NAMALWA (cell line): Measurements from ENCODE around the gene S100A16.
A peak's percentile ranks its signal among the peaks of the same experiment; 100 is the strongest.
"Not testable (repeated sequence)": the region's sequence is repeated elsewhere in the genome, so short reads cannot be mapped to it uniquely, and the experiment has no call there.

Experiments
- DNase-seq: peaks from one replicate; pipeline ENCODE4 v3.0.0-alpha.2; 2015; ENCODE audit warnings: low spot score

The S100A16 gene

GRCh38 chr1:153615406-153615805 lies 2.5 kb upstream of the S100A16 start:
- no peak for DNase-seq

DNA sequence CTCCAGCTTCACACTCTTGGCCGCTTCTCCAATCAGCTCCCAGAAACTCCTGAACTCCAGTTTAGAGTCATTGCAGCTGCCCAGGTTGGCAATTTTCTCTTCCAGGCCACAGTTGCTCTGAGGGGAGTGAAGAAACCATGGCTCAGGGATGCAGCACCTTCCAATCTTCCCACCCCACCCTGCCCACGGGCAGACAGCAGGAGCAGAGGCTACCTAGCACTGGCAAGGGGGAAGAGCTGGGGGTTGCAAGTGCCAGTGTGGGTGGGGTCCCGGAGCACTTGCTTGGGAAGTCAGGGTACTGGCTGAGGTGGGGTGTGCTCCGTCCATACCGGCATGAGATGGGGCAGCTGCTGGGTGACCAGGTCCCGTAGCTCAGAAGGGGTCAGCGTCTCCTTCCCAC lies 2.0 kb upstream of the S100A16 start:
- no peak for DNase-seq

GRCh38 chr1:153614189-153614900 lies 1.4 kb upstream of the S100A16 start:
- DNase-seq: no peak

GRCh38 chr1:153613406-153613805 lies 469 bp upstream of the S100A16 start:
- no peak for DNase-seq

- DNase-seq: no peak
Measured at GRCh38 chr1:153612111-153612754, 704 bp downstream of the S100A16 start.

GRCh38 chr1:153611356-153611755 lies 1.6 kb downstream of the S100A16 start:
- no peak for DNase-seq

- no peak for DNase-seq
Measured at GRCh38 chr1:153610811-153611301, 2.1 kb downstream of the S100A16 start.

- no peak for DNase-seq
Measured at GRCh38 chr1:153610334-153610733, 2.6 kb downstream of the S100A16 start.

DNA sequence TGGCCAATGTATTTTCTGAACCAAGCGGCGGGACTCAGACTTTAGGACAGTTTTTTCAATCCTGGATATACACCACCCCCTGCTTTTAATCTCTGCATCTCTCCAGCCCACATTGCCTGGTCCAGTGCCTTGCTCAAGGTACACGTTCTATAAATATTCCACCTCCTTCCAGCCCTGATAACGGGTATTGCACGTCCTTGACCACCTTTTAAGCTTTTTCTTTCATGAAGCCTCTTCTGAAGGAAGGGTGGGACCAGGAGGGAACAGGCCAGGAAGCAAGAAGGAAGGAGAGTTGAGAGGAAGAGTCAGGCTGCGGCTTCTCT lies 3.4 kb downstream of the S100A16 start:
- DNase-seq: no peak

DNA sequence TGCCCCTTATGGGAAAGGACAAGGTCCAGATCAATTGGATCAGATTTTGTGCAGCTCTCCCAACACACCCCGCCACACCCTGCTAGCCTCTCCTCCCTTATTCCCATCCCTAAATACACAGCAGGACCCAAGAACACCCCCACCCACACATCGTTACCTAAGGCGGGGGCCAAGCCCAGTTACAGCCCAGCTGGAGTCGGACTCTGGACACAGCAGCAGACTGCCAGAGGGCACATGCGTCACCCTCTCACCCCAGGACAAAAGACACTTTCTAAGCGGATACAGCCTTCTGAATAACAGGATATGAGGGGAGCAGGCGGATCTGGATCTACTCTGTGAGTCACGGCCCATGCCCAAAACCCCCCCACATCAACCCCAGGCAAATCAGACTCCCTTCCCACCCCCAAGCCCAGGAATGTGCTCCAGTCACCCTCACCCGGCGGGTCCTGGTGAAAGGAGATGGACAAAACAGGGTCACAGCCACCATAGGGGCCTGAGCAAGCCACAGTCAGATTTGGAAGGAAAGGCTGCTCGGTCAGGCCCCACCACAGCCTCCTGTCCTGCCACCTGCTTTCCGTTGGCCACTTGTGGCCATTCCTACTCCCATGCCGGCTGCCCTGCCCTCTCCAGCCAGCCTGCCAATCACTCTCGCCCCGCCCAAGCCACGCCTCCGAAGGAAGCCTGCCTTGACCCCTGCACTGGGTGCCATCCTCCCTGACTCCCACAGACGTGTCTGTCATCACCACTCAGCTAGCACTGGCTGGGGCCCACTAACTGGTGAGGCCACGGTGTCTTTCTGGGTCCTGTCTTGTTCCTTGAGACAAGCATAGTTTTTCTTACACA lies 4.0 kb downstream of the S100A16 start:
- DNase-seq: no peak

DNA sequence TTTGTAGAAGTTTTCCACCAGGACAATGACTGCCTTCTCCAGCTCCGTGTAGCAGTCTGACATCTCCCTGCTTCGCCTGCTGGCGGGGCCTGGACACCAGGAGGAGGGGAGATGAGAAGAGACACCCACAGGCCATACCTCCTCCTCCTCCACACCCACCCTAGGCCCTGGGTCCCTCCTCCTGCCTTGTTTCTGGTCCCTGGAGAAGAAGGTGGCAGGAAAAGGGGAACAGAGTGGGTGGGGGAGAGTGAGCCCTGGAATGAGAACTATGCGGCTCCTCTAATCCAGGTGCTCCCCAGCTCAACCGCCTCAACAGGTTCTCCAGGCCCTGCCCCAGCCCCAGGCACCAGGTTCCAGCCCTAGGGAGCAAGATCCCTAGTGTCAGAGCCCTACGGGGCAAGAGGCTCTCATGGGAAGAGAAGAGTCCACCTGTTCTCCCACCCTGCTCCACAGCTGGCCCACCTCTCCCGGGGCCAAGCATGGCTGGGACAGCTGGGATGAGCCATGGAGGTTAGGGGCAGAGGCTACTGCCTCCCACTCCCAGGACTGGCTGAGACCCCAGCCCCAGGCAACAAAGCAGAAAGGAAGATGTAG lies 4.8 kb downstream of the S100A16 start:
- no peak for DNase-seq

GRCh38 chr1:153607381-153607780 lies 5.6 kb downstream of the S100A16 start:
- no peak for DNase-seq

DNA sequence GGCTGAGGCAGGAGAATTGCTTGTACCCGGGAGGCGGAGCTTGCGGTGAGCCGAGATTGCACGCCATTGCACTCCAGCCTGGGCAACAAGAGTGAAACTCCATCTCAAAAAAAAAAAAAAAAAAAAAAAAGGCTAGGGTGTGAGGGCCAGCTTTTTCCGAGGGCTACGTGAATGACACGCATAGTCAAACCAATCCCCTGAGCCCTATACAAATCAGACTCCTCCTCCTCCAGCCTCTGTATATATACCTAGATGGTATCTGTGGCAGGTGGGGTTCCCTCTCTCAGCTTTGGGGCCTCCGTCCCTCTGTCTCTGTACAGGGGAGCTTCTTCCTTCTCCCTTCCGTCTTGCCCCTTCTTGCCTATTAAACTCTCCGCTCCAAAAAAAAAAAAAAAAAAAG lies 6.7 kb downstream of the S100A16 start:
- DNase-seq: no peak

DNA sequence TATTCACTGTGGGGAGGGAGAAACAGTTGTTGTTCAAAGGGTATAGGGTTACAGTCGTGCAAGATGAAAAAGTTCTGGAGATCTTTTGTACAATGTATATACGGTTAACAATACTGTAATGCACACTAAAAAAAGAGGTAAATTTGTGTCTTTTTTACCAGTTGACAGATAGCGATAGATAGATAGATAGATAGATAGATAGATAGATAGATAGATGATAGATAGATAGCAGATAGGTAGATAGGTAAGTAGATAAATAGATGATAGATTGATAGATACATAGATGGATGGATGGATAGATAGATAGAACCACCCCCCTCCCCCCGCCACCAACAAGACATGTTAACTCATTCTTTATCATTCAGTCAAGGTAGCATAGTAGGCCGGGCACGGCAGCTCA lies 10.2 kb downstream of the S100A16 start:
- DNase-seq: no peak

DNA sequence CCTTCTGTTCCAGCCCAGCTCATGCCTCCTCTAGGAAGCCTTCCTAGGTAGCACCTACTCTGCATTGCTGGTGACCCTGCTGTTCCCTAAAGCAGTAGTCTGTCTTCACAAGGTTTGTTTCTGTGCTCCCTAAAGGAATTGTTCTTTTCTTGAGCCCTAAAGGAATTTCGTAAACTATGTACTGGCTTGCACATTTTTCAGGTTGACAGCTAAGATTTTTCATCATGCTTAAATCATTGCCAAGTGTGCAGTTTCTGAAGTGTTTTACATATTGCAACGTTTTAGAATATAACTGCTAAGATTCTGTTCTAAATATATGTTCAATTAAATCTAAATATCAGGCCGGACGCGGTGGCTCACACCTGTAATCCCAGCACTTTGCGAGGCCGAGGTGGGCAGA lies 13.1 kb downstream of the S100A16 start:
- no peak for DNase-seq

DNA sequence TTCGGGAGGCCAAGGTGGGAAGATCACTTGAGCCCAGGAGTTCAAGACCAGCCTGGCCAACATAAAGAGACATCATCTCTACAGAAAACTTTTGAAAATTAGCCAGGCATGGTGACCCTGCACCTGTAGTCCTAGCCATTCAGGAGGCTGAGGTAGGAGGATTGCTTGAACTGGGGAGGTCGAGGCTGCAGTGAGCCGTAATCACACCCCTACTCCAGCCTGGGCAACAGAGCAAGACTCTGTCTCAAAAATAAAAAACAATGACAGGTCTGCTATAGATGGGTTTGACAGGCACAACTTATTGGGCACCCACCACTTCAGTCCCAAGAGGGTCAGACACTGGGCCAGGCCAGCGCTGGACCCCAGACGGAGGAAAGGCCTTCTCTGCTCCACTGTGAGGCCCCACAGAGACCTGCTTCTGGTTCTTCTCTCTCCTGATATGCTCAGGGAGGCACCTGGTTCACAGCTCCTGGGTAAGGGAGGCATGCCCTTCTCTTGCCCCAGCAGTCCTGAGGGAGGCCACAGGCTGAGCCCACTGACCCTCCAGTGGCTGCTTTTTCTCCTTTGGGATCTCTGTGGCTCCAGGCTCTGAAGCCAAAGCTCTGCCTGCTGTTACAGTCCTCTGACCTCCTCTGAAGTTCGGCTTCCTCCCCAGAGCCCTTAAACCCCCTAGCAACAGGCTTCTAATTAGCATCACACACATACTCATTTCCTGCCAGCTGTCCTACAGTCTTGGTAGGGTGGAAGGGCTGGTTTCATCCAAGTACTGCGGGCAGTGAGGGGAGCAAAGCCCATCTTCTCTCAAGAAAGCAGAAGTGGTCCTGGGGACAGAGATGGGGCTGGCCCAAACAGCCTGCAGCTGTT lies 14.4 kb downstream of the S100A16 start:
- DNase-seq: peak; percentile 99

DNA sequence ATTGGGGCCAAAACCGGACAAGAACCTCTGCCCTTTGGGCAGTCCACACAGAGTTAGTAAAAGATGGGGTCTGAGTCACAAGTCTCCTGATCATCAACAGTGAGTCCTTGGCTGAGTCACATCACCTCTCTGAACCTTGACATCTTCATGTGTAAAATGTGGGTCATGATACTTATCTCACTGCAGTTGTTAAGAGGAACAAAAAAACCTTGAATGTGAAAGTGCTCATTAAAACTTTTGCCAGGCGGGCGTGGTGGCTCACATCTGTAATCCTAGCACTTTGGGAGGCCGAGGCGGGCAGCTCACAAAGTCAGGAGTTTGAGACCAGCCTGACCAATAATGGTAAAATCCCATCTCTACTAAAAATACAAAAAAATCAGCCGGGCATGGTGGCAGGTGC lies 15.7 kb downstream of the S100A16 start:
- no peak for DNase-seq

DNA sequence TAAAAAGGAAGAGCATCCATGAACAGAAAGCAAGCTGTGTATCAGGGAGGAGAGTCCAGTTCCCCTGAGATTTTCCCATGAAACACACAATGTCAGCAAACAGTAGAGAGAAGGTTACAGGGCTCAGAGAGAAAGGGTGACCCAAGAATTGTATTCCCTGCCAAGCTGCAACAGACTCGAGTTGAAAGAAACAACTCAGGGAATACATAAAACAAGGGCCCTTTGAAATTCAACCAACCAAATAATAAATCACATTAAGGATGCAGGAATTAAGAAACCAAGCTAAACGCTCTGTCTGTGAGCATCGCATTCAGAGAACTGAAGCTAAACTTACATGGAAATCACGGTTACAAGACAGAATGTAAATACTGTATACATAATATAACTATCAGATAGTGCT lies 20.2 kb downstream of the S100A16 start:
- DNase-seq: no peak

- no peak for DNase-seq
Measured at GRCh38 chr1:153588482-153588881, 24.5 kb downstream of the S100A16 start.

- DNase-seq: not testable (repeated sequence)
Measured at GRCh38 chr1:153588033-153588432, 24.9 kb downstream of the S100A16 start.

DNA sequence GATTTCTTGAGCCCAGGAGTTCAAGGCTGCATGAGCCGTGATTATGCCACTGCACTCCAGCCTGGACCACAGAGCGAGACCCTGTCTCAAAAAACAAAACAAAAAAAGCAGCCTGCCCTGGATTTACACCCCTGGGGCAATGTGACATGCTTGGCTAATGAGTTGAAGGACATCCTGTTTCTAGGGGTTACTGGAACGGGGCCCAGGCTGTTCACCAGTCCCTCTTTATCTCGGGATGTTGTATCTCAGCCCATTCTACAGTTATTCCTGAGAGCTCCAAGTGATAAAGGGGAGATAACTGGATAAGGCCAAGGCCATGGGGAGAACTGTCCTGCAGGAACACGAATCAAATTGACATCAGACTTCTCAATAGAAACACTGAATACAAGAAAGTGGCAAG lies 25.6 kb downstream of the S100A16 start:
- no peak for DNase-seq

DNA sequence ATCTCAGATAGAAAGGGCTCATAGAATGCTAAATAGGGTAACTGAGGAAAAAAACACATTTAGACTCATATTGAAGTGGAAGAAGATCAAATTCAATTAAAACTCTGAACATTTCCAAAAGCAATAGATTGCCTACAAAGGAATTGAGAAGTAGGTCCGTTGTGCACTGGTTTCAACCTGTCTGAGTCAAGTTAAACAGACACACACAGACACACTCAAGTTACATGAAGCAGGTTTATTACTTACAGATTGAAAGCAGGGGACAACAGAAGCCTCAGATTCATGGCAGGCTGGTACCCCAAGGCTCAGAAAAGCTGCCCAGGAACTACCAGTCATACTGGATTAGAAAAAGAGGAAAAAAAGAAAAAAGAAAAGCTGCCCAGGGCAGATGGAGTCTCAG lies 26.6 kb downstream of the S100A16 start:
- DNase-seq: no peak
